HL-60 (cell line): ENCODE measurements around the gene MIA3.

Source experiments
- DNase-seq, 2 experiments: peaks; one replicate each; pipeline ENCODE4 v3.0.0-alpha.2; 2010 to 2020; ENCODE audit warnings: low read depth in 1 of 2, low spot score in 1 of 2
- H3K27ac ChIP-seq: fragments of 250-450 bp; sonication (Bioruptor Pico); replicated peaks from 2 replicates; pipeline ENCODE4 v1.5.1; 2020; ENCODE audit warnings: mild to moderate bottlenecking, moderate library complexity
- H3K27me3 ChIP-seq: fragments of 250-450 bp; sonication (Bioruptor Pico); 2 replicates; pipeline ENCODE4 v1.5.1; 2021; ENCODE audit warnings: mild to moderate bottlenecking, moderate library complexity; ENCODE audit not compliant: insufficient read depth, poor library complexity, severe bottlenecking
- H3K4me3 ChIP-seq: replicated peaks from 2 replicates; pipeline ENCODE4 v1.5.1; 2011; ENCODE audit warnings: mild to moderate bottlenecking, control low read depth, low read length; ENCODE audit not compliant: insufficient read depth
- GABPA ChIP-seq: IDR thresholded peaks from 2 replicates; pipeline ENCODE4 v1.6.1; 2012; ENCODE audit warnings: low read depth
- POLR2AphosphoS5 ChIP-seq: IDR thresholded peaks from 2 replicates; pipeline ENCODE4 v1.6.1; 2012; ENCODE audit warnings: low read depth
- SPI1 ChIP-seq: IDR thresholded peaks from 2 replicates; pipeline ENCODE4 v1.6.1; 2012; ENCODE audit warnings: low read depth, mild to moderate bottlenecking, borderline replicate concordance
- TF ChIP-seq, protein P1 (sequence below): IDR thresholded peaks from one replicate; pipeline ENCODE4 v1.5.1; 2011; ENCODE audit warnings: low read length, control low read depth, inconsistent platforms; ENCODE audit not compliant: insufficient read depth
- TF ChIP-seq, protein P2 (sequence below): IDR thresholded peaks from 2 replicates; pipeline ENCODE4 v1.6.1; 2012; ENCODE audit warnings: low read depth; ENCODE audit not compliant: insufficient replicate concordance

MIA3 gene

DNA sequence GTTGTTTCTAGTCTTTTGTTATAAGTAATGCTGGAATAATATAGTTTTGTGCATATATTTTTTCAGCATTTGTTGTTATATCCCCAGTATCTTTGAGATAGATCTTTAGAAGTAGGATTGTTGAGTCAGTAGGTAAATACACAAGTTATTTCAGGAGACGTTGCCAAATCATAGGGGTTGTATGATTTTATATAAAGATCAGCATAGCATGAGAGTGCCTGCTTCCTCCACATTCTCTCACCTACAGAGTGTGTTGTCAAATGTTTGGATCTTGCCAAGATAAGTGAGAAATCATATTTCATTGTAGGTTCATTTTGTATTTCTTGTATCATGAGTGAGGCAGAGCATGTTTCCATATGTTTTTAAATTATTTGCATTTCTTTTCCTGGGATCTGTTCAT is 24.6 kb downstream of the MIA3 start:
- no peak overlapping the region; the same call in 1 of the 2 replicates for H3K27ac ChIP-seq
- no peak overlapping the region for H3K4me3 ChIP-seq
- H3K27me3 ChIP-seq = no peaks in the 10 kb centered on the region
- TF ChIP-seq SPI1 (no peak), POLR2AphosphoS5 (no peak), GABPA (no peak)
- TF ChIP-seq, protein P1, sequence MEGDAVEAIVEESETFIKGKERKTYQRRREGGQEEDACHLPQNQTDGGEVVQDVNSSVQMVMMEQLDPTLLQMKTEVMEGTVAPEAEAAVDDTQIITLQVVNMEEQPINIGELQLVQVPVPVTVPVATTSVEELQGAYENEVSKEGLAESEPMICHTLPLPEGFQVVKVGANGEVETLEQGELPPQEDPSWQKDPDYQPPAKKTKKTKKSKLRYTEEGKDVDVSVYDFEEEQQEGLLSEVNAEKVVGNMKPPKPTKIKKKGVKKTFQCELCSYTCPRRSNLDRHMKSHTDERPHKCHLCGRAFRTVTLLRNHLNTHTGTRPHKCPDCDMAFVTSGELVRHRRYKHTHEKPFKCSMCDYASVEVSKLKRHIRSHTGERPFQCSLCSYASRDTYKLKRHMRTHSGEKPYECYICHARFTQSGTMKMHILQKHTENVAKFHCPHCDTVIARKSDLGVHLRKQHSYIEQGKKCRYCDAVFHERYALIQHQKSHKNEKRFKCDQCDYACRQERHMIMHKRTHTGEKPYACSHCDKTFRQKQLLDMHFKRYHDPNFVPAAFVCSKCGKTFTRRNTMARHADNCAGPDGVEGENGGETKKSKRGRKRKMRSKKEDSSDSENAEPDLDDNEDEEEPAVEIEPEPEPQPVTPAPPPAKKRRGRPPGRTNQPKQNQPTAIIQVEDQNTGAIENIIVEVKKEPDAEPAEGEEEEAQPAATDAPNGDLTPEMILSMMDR = no peak
- TF ChIP-seq, protein P2, sequence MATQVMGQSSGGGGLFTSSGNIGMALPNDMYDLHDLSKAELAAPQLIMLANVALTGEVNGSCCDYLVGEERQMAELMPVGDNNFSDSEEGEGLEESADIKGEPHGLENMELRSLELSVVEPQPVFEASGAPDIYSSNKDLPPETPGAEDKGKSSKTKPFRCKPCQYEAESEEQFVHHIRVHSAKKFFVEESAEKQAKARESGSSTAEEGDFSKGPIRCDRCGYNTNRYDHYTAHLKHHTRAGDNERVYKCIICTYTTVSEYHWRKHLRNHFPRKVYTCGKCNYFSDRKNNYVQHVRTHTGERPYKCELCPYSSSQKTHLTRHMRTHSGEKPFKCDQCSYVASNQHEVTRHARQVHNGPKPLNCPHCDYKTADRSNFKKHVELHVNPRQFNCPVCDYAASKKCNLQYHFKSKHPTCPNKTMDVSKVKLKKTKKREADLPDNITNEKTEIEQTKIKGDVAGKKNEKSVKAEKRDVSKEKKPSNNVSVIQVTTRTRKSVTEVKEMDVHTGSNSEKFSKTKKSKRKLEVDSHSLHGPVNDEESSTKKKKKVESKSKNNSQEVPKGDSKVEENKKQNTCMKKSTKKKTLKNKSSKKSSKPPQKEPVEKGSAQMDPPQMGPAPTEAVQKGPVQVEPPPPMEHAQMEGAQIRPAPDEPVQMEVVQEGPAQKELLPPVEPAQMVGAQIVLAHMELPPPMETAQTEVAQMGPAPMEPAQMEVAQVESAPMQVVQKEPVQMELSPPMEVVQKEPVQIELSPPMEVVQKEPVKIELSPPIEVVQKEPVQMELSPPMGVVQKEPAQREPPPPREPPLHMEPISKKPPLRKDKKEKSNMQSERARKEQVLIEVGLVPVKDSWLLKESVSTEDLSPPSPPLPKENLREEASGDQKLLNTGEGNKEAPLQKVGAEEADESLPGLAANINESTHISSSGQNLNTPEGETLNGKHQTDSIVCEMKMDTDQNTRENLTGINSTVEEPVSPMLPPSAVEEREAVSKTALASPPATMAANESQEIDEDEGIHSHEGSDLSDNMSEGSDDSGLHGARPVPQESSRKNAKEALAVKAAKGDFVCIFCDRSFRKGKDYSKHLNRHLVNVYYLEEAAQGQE = no peak
- no peak for DNase-seq

DNA sequence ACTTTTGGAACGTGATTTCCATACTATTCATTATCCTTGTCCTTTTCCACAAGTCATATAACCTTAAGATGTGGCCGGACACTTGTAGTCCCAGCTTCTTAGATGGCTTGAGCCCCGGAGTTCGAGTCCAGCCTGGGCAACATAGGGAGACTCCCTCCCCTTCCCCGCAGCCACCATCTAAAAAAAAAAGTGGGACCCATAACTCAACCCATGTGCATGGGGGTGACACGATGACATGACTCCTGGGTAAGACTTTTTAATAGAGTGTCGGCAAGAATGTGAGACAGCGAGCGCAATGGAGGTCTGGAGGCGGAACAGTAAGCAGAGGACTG is 25.7 kb downstream of the MIA3 start:
- Histone ChIP-seq H3K27ac (peak overlapping the region; percentile 96), H3K4me3 (peak overlapping the region; percentile 99), H3K27me3 (no peaks in the 10 kb centered on the region)
- DNase-seq = peak in 1 of 2 experiments; percentile 44
- TF ChIP-seq POLR2AphosphoS5 (no peak), GABPA (no peak), SPI1 (no peak)
- TF ChIP-seq, protein P2 = no peak
- TF ChIP-seq, protein P1 = no peak

DNA sequence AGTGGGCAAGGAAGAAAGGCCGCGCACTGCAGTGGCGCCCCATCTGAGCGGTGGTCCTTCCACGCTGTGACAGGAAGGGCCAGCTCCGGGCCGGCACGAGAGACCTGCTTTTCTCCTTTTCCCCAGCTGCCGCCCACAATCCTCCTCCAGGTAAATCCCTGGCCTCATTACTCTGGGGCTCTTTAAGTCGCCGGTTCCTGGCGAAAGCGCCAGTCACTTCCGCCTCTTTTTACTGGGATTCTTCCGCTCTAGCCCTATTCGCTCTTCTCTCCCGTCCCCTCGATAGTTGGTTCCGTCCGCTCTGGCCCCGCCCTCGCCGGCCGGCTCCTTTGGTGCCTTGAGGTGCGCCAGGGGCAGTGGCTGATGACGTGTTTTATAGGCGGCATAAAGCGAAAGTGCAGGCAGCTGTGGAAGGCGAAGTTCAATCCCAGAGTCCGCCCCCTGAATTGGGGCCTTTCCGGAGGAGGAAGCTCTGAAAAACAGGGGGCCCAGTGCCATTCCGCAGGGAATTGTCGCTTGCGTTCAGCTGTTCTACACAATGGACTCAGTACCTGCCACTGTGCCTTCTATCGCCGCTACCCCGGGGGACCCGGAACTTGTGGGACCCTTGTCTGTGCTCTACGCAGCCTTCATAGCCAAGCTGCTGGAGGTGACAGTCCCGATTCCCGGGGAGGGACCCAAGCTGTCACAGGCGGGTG is 26.2 kb downstream of the MIA3 start:
- TF ChIP-seq SPI1 = peak; percentile 73
- TF ChIP-seq, protein P2 = no peak
- TF ChIP-seq POLR2AphosphoS5 = peak; percentile 79
- TF ChIP-seq, protein P1 = no peak
- TF ChIP-seq GABPA = peak; percentile 53
- Histone ChIP-seq H3K27ac (peak overlapping the region; percentile 96), H3K27me3 (no peaks in the 10 kb centered on the region), H3K4me3 (peak overlapping the region; percentile 99)
- peak; percentile 98 to 99 for DNase-seq
